PC-3 (cell line): ENCODE results near the gene ZFPL1.

Source experiments
- CTCF ChIP-seq: fragments of 300-600 bp; sonication (generic); conservative IDR thresholded peaks from 2 replicates; pipeline ENCODE4 v1.5.1; 2017; ENCODE audit warnings: antibody characterized with exemption, low read depth, mild to moderate bottlenecking, low read length
- EZH2phosphoT487 ChIP-seq: fragments of 300-600 bp; sonication (generic); IDR thresholded peaks from 2 replicates; pipeline ENCODE4 v1.6.1; 2018; ENCODE audit warnings: mild to moderate bottlenecking, antibody characterized with exemption, low read length, borderline replicate concordance

- no peak for TF ChIP-seq CTCF
- TF ChIP-seq EZH2phosphoT487 = no peak
These were observed 16.6 kb upstream of the ZFPL1 start for GRCh38 chr11:65067446-65067845.
